ENCODE measurements around the gene PTK6.

The PTK6 gene

GRCh38 chr20:63542031-63542559 is 4.9 kb upstream of the PTK6 start:
- no peak for DNase-seq

DNA sequence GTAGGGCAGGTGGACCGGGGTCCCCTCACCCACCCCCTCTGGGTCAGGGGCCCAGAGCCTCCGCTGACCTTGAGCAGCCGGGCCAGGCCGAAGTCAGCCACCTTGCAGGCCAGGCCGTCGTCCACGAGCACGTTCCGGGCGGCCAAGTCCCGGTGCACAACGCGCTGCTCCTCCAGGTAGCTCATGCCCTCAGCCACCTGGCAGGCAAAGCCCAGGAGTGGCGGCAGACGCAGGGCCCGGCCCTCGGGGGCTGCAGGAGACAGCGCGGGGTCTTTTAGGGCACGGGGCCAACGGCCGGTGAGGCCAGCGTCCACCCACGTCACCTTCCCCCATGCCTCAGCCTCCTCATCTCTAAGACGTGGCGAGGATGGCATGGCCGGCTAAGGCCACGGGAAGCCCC is 4.2 kb upstream of the PTK6 start:
- DNase-seq: no peak

DNA sequence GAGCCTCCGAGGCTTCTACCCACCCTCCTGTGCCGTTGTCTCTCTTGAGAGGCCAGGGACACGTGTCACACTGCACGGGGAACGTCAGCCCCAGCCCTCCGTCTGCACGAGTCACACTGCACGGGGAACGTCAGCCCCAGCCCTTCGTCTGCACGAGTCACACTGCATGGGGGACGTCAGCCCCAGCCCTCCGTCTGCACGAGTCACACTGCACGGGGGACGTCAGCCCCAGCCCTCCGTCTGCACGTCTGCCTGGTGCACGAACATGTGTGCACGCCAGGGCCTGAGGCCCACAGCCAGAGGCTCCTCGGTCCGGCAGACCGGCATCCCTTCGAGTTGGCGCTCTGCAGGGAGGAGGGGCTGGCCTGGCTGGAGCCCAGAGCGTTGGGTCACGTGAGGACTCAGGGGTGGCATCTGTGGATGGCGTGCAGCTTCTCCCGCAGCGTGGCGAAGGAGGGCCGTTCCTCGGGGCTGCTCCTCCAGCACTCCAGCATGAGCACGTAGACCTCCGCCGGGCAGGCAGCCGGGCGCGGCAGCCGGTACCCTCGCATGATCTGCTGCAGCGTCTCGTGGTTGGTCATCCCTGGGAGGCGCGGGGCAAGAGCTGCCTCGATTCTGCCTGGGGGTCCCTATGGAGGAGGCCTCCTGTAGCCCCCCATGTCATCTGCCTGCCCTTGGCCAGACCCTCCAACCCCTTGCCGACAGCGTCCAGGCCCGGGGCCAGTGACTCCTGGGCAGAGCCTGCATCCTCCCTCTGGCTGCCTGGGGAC is 3.4 kb upstream of the PTK6 start:
- no peak for DNase-seq

DNA sequence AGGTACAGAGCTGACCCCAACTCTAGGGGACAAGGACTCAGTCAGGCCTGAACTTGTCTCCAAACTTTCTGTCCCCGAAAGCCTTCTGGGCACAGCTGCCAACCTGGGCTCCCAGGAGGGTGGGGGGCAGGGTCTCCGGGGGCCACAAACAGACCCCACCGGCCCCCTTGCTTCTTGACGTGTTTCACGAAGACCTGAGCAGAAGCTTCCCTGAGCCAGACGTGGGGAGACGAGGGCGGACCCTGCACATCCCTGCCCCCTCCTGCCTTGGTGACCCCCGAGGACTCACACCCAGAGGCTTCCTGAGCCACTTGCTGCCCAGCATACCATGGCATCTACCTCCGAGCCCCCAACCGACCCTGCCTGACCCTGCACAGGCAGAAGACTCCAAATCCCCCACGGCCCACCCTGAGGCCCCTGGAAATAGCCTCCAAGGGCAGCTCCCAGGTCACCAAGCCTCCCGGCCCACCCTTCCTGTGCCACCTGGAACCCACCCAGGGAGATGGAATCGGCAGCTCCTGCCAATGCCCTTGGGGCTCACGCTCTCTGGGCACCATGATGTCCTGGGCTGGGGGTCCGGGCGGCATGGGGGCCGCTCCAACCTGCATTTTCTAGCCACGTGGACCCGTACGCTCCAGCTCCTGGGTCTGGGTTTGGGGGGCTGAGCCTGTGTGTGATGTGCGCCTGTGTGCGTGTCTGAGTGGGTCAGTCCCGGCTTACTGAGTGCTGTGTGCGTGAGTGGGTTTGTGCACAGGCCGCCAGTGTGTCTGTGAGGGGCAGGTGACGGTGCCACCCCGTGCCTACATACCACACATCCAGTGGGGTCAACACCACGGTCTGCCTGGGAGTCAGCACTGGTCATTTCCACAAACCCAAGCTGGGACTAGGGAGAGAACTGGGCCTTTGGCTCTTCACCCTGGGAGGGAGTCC is 2.5 kb upstream of the PTK6 start:
- no peak for DNase-seq

GRCh38 chr20:63539092-63539430 is 1.9 kb upstream of the PTK6 start:
- DNase-seq: no peak

- no peak for DNase-seq
Observed at GRCh38 chr20:63538204-63539091, 1.3 kb upstream of the PTK6 start.

DNA sequence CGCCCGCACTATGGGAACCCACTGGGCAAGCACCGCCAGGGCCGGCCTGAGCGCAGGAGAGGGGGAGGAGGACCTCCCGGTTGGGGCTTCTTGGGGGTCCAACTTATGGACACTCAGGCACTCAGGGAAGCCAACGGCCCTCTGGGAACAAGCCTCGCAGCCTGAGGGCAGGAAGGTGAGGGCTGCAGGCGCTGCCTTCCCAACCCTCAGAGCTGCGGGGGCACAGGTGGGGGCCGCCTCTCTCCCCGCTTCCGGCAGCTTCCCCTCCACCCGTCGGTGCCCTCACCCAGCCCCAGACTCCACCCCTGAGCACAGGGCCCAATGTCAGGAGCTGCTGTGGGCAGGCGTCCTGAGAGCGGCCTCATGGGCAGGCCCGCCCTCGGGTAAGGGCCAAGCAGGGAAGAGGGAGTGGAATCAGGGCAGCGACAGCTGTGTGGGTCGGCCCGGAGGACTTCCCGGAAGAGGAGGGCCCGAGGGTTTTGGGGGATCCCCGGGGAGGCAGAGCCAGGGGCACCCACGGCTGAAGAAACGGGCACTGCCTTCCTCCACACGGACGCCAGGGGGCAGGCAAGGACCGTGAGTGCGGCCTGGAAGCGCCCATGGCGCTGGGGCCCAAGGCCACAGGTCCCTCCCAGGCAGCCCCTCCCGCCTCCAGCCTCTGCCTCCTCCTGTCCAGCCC is 488 bp upstream of the PTK6 start:
- peak; percentile 63 for DNase-seq

GRCh38 chr20:63536241-63536977 is 767 bp downstream of the PTK6 start:
- no peak for DNase-seq

DNA sequence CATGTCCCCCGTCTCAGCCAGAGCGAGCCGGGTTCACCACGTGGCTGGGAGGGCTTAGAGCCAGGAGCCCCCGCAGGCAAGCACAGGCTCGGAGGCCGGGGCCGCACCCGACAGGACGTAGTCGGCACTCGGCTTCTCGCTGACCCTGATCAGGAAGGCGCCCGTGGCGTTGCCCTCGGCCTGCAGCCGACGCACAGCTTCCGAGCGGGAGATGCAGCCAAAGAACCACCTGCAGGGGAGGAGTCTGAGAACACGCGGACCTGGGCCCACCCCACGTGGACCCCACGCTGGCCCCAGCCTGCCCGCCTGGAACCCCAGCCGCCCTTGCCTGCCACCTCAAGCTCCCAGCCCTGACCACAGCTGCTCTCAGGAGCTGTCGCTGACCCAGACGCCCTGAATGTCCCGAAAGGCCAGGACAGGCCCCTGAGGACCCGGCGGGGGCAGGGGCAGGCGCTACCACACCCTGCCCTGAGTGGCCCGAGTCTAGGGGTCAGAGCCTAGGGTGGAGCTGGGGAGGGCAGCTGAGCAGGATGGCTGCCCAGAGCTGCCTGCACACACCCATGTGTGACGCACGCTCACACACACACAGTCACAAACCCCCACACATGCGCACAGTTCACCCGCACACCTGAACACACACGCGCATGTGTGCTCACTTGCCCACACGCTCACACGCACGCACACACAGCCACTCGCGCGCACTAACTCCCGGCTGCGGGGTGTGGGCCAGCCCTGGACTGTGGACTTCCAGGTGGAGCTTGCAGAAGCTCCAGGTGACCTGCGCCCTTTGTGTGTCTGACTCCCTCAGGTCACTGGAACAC is 2.1 kb downstream of the PTK6 start:
- DNase-seq: no peak

GRCh38 chr20:63534427-63534830 is 2.7 kb downstream of the PTK6 start:
- no peak for DNase-seq

DNA sequence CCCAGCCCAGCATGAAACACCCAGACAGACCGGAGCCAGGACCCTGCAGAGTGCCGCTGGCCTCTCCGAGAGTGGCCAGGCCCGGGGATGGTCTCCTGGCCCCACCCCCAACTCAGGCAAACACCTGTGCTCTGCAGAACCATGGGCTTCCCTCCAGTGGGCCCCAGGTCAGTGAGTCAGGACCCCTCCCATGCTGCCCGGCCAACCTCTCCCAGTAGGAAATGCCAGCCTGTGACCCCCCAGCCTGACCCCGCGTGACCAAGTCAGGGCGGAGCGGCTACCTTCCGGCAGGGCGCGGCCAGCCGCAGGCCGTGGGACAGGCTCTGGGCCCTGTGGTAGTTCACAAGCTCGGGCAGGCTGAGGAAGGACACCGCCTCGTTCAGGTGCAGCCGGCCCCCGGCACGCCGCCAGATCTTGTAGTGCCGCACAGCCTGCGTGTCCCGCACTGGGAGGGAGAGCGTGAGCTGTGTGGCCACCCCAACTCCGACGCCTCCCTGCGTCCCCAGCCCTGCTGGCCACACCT is 3.2 kb downstream of the PTK6 start:
- DNase-seq: no peak

GRCh38 chr20:63533388-63533787 is 3.8 kb downstream of the PTK6 start:
- no peak for DNase-seq

GRCh38 chr20:63532449-63532971 is 4.7 kb downstream of the PTK6 start:
- no peak for DNase-seq

DNA sequence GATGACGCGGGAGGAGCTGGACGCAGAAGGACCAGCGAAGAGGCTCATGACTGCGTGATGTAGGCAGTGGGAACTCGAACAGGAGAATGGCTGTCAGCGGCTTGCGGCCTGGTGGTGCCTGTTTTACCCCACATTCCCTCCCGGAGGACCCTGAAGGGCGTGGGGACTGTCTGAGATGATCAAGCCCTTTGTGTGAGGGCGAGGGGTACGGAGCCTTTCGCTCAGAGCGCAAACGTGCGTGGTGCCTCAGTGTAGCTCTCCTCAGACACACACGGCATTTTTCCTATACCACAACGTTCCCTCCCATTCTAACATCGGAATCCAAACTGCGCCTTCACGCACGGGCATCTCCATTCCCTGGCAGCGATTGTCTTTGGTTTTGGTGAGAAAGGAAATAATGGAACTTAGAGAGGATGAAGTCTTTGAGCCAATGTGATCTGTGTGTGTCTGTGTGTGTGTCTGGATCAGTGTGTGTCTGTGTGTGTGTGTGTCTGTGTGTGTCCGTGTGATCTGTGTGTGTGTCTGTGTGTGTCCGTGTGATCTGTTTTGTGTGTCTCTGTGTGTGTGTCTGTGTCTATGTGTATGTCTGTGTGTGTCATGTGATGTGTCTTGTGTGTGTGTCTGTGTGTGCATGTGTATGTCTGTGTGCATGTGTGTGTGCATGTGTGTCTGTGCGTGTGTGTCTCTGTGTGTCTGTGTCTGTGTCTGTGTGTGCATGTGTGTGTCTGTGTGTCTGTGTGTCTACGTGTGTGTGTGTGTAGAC is 5.3 kb downstream of the PTK6 start:
- DNase-seq: no peak

GRCh38 chr20:63530788-63531160 is 6.4 kb downstream of the PTK6 start:
- DNase-seq: no peak

DNA sequence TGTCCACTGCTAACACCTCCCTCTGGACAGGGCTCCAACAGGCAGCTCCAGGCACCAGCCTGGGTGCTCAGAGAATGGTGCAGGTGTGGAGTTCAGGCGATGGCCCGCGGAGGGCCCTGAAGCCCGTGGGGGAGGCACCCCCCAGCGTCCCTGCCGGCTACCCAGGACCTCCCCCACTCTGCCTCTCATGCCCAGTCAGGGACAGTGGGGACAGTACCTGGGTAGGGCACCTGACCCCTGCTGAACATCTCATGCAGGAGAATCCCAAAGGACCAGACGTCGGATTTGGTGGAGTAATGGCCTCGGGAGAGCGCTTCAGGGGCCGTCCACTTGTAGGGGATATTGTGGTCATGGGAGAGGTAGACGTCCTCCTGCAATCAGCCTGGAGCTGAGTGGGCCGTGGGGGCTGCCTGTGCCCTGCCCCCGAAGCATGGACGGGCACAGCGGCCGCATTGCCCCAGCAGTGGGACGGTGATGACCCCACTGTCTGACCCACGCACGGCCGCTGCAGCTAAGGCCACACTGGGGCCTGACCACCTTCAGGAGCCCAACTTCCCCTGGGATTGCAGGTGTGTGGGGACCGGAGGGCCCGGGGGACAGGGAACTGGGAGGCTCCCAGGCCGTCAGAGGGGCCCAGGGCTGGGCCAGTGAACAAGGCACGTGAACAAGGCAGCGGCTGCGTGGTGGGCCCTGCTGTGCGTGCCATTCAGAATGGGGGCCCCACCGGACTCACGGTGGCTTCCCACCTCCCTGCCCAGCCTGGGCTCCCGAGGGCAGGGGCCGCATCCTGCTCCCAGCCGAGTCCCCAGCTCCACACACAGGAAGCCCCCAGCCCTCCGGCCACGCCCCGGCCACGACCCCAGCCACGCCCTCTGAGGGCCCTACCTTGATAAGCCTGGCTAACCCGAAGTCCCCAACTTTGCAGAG is 7.1 kb downstream of the PTK6 start:
- DNase-seq: no peak

GRCh38 chr20:63529180-63529860 is 7.9 kb downstream of the PTK6 start:
- no peak for DNase-seq

DNA sequence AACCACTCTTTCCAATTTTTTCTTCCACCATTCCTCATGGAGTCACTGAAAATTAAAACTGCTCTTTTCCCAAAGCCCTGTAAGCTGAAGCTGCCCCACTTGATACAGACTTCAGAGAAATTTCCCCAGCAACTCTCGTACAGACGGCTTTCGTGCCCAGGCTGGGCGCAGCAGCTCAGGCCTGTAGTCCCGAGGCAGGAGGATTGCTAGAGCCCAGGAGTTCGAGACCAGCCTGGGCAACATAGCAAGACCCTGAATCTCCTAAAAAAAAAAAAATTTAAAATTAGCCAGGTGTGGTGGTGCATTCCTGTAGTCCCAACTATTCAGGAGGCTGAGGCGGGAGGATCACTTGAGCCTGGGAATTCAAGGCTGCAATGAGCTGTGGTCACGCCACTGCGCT is 10.0 kb downstream of the PTK6 start:
- no peak for DNase-seq
